IPS-11a (cell line): Measurements from ENCODE around the gene PLSCR5.

ENCODE experiments used
- H3K4me3 ChIP-seq: one replicate; pipeline ENCODE4 v1.5.1; 2013; ENCODE audit warnings: low read depth, low read length, control low read depth

The PLSCR5 gene

GRCh38 chr3:146544929-146545528 lies 60.1 kb downstream of the PLSCR5 start:
- H3K4me3 ChIP-seq, result peak overlapping the region; percentile 62

GRCh38 chr3:146544002-146544928 lies 60.9 kb downstream of the PLSCR5 start, which contains the start of gene PLSCR1:
Gene PLSCR1 (minus strand): TSS chr3:146544607. CDS start chr3:146536552, 8,055 bp downstream.
- H3K4me3 ChIP-seq, result peak within 1 kb of the TSS; percentile 62

GRCh38 chr3:146543461-146544001 lies 61.6 kb downstream of the PLSCR5 start:
- H3K4me3 ChIP-seq, result peak overlapping the region; percentile 62

GRCh38 chr3:146542978-146543377 lies 62.2 kb downstream of the PLSCR5 start:
- H3K4me3 ChIP-seq, result peak overlapping the region; percentile 62

- no peak overlapping the region for H3K4me3 ChIP-seq
These were observed 63.0 kb downstream of the PLSCR5 start for GRCh38 chr3:146542179-146542578.

GRCh38 chr3:146540978-146541377 lies 64.2 kb downstream of the PLSCR5 start:
- no peak overlapping the region for H3K4me3 ChIP-seq

GRCh38 chr3:146540236-146540635 lies 64.9 kb downstream of the PLSCR5 start:
- no peak overlapping the region for H3K4me3 ChIP-seq

GRCh38 chr3:146539315-146539714 lies 65.8 kb downstream of the PLSCR5 start:
- H3K4me3 ChIP-seq, result no peak overlapping the region

GRCh38 chr3:146537603-146538002 lies 67.5 kb downstream of the PLSCR5 start:
- no peak overlapping the region for H3K4me3 ChIP-seq

GRCh38 chr3:146536681-146537080 lies 68.5 kb downstream of the PLSCR5 start:
- no peak overlapping the region for H3K4me3 ChIP-seq
